ENCODE results near the gene ISOC2. TPM values are rescaled to one million over a fixed set of nuclear protein-coding genes. Genes with fewer than 3 reads are reported as not detected.

ISOC2 gene
- total and polyA plus RNA-seq, 9 of the 15 experiments (the other 6 are each of a cell fraction or from before 2014, with no cell fraction given), result 1.2 to 229 (median 58.3) TPM

DNA sequence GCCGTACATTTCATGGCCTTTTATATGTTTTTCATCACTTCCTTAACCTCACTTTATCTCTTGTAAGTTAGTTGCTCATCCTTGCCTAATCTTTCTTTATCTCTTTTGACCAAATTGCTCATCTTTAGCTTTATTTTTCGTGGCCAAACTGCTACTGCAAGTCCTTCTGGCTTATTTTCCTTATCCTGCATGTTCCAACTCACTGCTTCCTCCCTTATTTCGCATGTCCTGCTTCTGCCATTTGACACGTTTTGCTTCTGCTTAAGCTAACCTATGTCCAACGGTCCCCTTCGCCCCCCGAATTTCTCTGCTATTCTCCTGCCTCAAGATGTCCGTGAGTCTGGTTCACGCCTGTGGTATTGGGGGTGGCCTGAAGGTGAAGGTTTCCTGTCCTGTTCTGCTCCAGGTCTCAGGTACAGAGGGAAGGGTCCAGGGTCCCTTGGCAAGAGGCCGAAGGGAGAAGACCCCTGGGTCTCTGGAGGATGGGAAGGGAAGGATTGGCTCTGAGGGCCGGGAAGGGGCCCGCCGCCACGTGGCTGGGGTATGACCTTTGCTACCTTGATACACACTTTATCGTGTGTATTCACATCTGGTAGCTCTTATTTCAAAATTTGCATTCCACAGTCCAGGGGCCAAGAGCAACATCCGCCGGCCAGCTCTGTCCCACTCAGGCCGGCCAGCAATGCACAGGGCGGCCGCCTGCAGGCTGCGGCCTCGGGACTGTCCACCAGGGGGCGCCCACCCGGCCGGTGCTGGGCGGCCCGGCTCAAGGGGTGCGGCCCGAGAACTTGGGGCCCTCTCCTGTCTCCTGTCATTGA, 6.0 kb upstream of the ISOC2 start (continued):
- TF ChIP-seq, protein P1, sequence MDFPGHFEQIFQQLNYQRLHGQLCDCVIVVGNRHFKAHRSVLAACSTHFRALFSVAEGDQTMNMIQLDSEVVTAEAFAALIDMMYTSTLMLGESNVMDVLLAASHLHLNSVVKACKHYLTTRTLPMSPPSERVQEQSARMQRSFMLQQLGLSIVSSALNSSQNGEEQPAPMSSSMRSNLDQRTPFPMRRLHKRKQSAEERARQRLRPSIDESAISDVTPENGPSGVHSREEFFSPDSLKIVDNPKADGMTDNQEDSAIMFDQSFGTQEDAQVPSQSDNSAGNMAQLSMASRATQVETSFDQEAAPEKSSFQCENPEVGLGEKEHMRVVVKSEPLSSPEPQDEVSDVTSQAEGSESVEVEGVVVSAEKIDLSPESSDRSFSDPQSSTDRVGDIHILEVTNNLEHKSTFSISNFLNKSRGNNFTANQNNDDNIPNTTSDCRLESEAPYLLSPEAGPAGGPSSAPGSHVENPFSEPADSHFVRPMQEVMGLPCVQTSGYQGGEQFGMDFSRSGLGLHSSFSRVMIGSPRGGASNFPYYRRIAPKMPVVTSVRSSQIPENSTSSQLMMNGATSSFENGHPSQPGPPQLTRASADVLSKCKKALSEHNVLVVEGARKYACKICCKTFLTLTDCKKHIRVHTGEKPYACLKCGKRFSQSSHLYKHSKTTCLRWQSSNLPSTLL (IDR thresholded peaks at IDR 0.05), result no peak
- TF ChIP-seq CXXC5 (CRISPR knock-in tag; IDR thresholded peaks at IDR 0.05) (peak; percentile 43), ZNF12 (CRISPR knock-in tag; IDR thresholded peaks at IDR 0.05) (no peak), MCM3 (IDR thresholded peaks at IDR 0.05) (no peak), EWSR1 (IDR thresholded peaks at IDR 0.05; ENCODE audit: borderline replicate concordance, low read depth, partially characterized antibody) (no peak), XRCC3 (IDR thresholded peaks at IDR 0.05) (no peak), ATF1 (CRISPR knock-in tag; IDR thresholded peaks at IDR 0.05) (no peak), ATF1 (tag; IDR thresholded peaks at IDR 0.05) (peak; percentile 52; the same call in 1 of the 2 replicates), ESRRB (CRISPR knock-in tag; IDR thresholded peaks at IDR 0.05; ENCODE audit: borderline replicate concordance) (no peak), ESRRA (IDR thresholded peaks at IDR 0.05; ENCODE audit: borderline replicate concordance, low read depth) (peak; percentile 42), CBFA2T3 (IDR thresholded peaks at IDR 0.05) (peak; percentile 95), FOXP4 (CRISPR knock-in tag; IDR thresholded peaks at IDR 0.05; ENCODE audit: borderline replicate concordance) (peak; percentile 82; the same call in 1 of the 2 replicates), RFX5 (IDR thresholded peaks at IDR 0.05; ENCODE audit: low read depth, low read length) (no peak), EP400 (IDR thresholded peaks at IDR 0.05) (peak; percentile 84), POLR3A (IDR thresholded peaks at IDR 0.05; ENCODE audit: borderline replicate concordance, extremely low read depth, insufficient read depth, insufficient read length) (no peak), MIER1 (IDR thresholded peaks at IDR 0.05; ENCODE audit: low read depth) (no peak), HNRNPLL (IDR thresholded peaks at IDR 0.05; ENCODE audit: low read depth, low read length, poor library complexity, severe bottlenecking) (no peak), ZNF282 (CRISPR knock-in tag; IDR thresholded peaks at IDR 0.05) (no peak), NFRKB (IDR thresholded peaks at IDR 0.05; ENCODE audit: low read depth) (peak; percentile 87), GTF2A2 (tag; IDR thresholded peaks at IDR 0.05) (no peak)
- TF ChIP-seq, protein P2, sequence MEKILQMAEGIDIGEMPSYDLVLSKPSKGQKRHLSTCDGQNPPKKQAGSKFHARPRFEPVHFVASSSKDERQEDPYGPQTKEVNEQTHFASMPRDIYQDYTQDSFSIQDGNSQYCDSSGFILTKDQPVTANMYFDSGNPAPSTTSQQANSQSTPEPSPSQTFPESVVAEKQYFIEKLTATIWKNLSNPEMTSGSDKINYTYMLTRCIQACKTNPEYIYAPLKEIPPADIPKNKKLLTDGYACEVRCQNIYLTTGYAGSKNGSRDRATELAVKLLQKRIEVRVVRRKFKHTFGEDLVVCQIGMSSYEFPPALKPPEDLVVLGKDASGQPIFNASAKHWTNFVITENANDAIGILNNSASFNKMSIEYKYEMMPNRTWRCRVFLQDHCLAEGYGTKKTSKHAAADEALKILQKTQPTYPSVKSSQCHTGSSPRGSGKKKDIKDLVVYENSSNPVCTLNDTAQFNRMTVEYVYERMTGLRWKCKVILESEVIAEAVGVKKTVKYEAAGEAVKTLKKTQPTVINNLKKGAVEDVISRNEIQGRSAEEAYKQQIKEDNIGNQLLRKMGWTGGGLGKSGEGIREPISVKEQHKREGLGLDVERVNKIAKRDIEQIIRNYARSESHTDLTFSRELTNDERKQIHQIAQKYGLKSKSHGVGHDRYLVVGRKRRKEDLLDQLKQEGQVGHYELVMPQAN (IDR thresholded peaks at IDR 0.05; ENCODE audit: borderline replicate concordance), result no peak; the same call in 1 of the 2 replicates
- TF ChIP-seq, protein P3, sequence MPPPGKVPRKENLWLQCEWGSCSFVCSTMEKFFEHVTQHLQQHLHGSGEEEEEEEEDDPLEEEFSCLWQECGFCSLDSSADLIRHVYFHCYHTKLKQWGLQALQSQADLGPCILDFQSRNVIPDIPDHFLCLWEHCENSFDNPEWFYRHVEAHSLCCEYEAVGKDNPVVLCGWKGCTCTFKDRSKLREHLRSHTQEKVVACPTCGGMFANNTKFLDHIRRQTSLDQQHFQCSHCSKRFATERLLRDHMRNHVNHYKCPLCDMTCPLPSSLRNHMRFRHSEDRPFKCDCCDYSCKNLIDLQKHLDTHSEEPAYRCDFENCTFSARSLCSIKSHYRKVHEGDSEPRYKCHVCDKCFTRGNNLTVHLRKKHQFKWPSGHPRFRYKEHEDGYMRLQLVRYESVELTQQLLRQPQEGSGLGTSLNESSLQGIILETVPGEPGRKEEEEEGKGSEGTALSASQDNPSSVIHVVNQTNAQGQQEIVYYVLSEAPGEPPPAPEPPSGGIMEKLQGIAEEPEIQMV (tag; conservative IDR thresholded peaks at IDR 0.05; ENCODE audit: low read depth), result no peak
